Measurements from ENCODE around the gene CPA3.

- TF ChIP-seq, protein P1, sequence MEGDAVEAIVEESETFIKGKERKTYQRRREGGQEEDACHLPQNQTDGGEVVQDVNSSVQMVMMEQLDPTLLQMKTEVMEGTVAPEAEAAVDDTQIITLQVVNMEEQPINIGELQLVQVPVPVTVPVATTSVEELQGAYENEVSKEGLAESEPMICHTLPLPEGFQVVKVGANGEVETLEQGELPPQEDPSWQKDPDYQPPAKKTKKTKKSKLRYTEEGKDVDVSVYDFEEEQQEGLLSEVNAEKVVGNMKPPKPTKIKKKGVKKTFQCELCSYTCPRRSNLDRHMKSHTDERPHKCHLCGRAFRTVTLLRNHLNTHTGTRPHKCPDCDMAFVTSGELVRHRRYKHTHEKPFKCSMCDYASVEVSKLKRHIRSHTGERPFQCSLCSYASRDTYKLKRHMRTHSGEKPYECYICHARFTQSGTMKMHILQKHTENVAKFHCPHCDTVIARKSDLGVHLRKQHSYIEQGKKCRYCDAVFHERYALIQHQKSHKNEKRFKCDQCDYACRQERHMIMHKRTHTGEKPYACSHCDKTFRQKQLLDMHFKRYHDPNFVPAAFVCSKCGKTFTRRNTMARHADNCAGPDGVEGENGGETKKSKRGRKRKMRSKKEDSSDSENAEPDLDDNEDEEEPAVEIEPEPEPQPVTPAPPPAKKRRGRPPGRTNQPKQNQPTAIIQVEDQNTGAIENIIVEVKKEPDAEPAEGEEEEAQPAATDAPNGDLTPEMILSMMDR (IDR thresholded peaks at IDR 0.05): no peak
- TF ChIP-seq POLR2A (IDR thresholded peaks at IDR 0.05): no peak
These were observed 67.9 kb downstream of the CPA3 start for GRCh38 chr3:148932972-148933371.
